GM19193 (cell line): ENCODE measurements around the gene FAM184A.

ENCODE experiments used
- POLR2A ChIP-seq: IDR thresholded peaks from 4 replicates; pipeline ENCODE4 v1.6.1; 2011; ENCODE audit not compliant: insufficient read depth, insufficient read length; ENCODE audit errors: extremely low read depth

FAM184A gene

DNA sequence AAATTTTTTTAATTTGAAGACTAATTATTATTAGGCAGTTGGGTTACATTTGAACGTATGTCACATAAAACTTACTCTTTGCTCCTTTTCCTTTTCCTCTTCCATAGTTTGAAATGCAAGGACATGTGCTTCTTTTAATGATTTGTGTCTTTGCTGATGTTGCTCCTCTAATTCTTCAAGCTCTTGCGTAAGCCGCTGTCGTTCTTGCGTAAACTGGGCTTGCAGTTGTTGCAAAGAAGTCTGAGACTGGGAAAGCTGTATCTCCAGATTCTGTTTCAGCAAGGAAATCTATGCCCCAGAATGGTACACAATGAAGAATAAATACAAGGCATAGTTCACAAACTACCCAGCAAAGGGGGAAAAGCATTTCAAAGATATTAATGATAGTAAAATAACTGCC lies 98.4 kb downstream of the FAM184A start:
- no peak for TF ChIP-seq POLR2A

DNA sequence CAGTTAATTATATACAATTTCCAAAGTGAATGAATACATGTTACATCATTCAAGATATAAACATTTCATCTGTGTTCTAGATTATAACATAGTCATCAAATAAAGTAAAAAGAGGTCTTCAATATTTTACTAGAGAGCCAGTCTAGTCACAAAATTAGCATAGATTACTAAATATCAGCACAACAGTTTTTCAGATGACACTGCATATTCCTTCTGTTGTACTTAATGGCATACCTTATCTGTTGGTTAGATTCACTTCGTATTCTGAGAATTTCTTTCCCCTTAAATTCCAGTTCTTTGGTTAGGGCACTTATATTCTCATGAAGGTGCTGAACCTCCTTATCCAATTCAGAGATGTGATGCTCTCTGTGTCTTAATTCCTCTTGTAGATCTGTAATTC lies 103.7 kb downstream of the FAM184A start:
- TF ChIP-seq POLR2A = no peak

GRCh38 chr6:118971682-118972081 lies 106.8 kb downstream of the FAM184A start:
- no peak for TF ChIP-seq POLR2A

DNA sequence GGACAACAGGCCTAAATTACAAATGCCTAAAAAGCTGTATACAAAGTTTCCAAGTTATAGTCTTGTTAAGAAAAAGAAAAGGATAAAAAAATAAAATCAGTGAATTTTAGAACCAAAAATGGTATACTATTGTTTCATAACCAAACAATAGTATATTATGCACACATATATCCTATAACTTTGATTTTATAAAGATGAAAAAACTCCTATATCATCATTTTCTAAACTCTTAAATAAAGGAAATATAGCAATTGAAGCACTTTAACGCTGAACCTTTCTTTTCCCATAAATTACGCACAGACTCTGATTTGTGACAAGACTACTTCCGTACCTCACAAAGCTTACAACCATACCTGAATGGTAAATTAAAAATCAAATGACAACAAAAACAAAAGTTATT lies 107.6 kb downstream of the FAM184A start:
- TF ChIP-seq POLR2A = no peak

- no peak for TF ChIP-seq POLR2A
Observed at GRCh38 chr6:118968416-118968815, 110.0 kb downstream of the FAM184A start.

DNA sequence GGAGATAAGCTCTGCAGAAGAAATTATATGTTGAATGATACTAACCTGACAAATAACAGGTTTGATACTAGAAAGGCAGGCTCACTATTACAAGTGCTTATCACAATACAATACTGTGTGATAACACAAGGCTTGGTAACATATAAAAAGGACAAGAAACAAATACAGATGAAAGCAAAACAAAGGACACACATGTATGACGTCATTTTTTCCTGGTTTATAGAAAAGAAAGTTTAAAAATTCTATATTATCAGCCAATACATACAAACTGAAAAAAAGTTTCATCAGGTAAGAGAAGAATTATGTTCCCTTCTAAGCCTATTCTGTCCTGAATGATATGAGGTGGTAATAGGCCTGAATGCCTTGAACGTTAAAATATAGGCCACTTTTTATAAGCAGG lies 111.2 kb downstream of the FAM184A start:
- TF ChIP-seq POLR2A = no peak

- TF ChIP-seq POLR2A = no peak
Observed at GRCh38 chr6:118965843-118966370, 112.6 kb downstream of the FAM184A start.

DNA sequence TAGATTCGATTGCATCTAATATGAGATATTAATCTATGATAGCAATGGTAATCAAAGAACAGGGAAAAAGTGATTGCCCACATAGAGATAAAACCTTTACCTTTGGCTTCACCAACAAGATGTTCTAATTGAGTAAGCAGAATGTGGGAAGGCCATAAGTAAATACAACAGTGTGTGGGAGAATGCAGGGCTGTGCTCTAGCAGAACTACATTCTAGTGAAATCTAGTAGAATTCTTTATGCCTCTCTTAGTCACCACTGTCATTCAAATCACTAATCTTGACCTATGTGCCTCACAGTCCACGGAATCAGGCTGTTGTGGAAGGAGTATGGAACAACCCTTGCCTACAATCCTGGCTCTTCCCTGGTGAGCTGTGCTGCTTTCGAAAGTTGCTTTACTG lies 113.1 kb downstream of the FAM184A start:
- no peak for TF ChIP-seq POLR2A

- TF ChIP-seq POLR2A = no peak
Observed at GRCh38 chr6:118963003-118963402, 115.5 kb downstream of the FAM184A start.

DNA sequence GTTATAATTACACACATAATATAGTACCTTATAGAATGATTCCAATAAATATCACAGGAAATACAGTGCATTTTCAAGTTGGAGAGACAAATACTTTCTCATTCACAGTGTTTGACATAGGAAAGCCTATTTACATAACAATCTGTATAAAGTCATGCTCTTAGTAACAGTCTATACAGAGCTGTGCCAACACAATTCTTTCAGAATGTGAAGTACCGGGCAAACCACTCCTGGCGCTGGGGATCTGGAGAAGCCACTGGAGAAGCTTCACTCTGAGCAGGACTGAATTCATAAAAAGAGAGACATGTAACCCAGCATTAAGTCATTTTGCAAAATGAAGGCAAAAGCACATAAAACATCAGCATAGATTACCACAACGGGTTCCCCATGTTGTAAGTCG lies 118.6 kb downstream of the FAM184A start:
- no peak for TF ChIP-seq POLR2A

- no peak for TF ChIP-seq POLR2A
Observed at GRCh38 chr6:118953391-118953790, 125.1 kb downstream of the FAM184A start.

DNA sequence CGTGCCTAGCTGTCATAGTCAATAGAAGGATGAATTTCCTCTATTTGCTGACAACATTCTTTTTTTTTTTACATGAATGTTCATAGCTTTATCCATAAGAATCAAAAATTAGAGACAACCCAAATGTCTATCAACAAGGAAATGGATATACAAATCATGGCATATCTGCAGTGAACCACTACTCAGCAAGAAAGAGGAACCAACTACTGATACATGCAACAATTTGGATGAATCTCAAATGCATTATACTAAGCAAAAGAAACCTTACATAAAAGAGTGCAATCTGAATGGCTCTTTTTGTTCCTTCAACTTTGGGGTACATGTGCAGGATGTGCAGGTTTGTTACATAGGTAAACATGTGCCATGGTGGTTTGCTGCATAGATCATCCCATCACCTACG lies 125.8 kb downstream of the FAM184A start:
- no peak for TF ChIP-seq POLR2A

- no peak for TF ChIP-seq POLR2A
Observed at GRCh38 chr6:118945217-118945616, 133.2 kb downstream of the FAM184A start.

- TF ChIP-seq POLR2A = no peak
Observed at GRCh38 chr6:118940770-118941169, 137.7 kb downstream of the FAM184A start.

- no peak for TF ChIP-seq POLR2A
Observed at GRCh38 chr6:118939683-118940082, 138.8 kb downstream of the FAM184A start.

DNA sequence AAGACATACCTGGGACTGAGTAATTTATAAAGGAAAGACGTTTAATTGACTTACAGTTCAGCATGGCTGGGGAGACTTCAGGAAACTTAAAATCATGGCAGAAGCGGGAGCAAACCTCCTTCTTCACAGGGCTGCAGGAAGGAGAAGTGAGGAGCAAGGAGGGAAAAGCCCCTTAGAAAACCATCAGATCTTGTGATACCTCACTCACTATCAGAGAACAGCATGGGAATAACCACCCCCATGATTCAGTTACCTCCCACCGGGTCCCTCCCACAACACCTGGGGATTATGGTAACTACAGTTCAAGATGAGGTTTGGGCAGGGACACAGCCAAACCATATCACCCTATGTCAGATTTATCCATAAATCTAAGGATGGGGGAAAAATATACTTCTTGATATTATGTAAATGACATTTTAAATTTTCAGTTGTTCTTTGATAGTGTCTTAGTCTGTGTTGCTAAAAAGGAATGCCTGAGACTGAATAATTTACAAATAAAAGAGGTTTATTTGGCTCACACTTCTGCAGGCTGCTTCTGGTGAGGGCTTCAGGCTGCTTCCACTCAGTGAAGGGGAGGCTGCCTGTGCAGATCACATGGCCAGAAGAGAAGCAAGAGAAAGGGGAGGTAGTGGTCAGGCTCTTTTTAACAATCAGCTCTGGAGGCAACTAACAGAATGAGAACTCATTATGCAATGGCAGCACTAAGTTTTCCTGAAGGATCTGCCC lies 142.3 kb downstream of the FAM184A start:
- no peak for TF ChIP-seq POLR2A

DNA sequence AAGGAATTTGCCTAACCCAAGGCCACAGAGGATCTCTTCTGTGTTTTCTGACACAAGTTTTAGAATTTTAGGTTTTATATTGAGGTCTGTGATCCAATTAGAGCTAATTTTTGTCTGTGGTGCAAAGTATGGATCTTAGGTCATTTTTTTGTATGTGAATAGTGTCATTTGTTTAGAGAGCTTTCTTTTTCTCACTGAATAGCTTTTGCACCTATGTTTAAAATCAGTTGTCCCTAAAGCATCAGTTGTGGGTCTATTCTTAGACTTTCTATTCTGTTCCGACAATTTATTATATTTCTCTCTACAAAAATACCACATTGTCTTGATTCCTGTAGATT lies 143.2 kb downstream of the FAM184A start:
- TF ChIP-seq POLR2A = no peak
